Measurements from ENCODE around the gene BCL2L12. TPM values are rescaled to one million over a fixed set of nuclear protein-coding genes. Genes with fewer than 3 reads are reported as not detected.
"Not testable (repeated sequence)": the region's sequence is repeated elsewhere in the genome, so short reads cannot be mapped to it uniquely, and the experiment has no call there.

The BCL2L12 gene, protein sequence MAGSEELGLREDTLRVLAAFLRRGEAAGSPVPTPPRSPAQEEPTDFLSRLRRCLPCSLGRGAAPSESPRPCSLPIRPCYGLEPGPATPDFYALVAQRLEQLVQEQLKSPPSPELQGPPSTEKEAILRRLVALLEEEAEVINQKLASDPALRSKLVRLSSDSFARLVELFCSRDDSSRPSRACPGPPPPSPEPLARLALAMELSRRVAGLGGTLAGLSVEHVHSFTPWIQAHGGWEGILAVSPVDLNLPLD
- polyA plus RNA-seq (2013, experiment 1 of 2) = 151 TPM
- polyA plus RNA-seq (2013, experiment 2 of 2) = 154 TPM

DNA sequence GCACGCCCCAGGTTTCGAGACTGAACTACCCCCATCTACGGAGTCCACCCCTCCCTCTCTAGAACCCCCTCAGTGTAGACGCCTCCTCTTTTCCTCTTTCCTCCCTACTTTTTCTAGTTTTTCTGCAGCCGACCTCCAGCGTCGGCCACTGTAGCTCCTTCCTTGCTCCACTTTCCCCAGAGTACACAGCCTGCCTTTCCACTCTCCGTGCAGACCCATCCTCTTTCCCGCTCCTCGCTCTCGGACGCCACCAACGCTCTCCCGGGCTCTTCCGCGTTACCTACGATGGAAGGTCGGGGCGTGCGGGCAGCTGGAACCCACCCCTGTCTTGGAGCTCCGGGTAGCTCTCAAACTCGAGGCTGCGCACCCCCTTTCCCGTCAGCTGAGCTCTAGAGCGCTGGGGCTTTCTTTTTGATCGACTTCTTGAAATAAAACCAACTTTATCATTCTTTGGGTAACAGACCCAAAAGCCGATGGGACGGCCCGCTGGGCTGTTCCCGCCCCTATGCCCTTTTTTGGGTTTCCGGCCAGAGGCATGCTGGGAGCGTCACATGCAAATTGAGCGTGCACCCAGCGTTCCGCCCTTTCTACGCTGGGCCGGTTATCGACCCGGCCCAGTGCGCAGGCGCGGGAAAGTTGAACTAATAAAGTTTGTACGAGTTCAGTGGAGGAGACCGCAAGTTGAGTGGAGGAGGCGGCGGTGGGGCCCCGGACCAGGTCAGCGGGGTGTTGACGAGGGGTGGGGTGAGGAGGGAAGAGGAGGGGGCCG, at the start of gene BCL2L12, which contains the start of gene IRF3:
Gene BCL2L12, plus strand, starts transcription at position 583 of the 769 bp plus-strand sequence. CDS start 760 bp downstream, outside the sequence.
Gene IRF3, minus strand, starts transcription at position 507 of the 769 bp plus-strand sequence. CDS start 1,019 bp downstream, outside the sequence.
- H3K27ac ChIP-seq (ENCODE audit: low read depth, low read length) = peak within 1 kb of the TSS; percentile 55
- H3K9ac ChIP-seq (ENCODE audit: low read length) = peak within 1 kb of the TSS; percentile 99
- H3K18ac ChIP-seq (ENCODE audit: low read length) = peak within 1 kb of the TSS; percentile 85
- H3K4me3 ChIP-seq (ENCODE audit: low read length) = peak within 1 kb of the TSS; percentile 99
- peaks cover 20% of the 10 kb centered on the region for H3K79me1 ChIP-seq (ENCODE audit: low read length)
- H2AK5ac ChIP-seq (ENCODE audit: low read length) = peak within 1 kb of the TSS; percentile 99
- peak within 1 kb of the TSS; percentile 95 for H3K23ac ChIP-seq (ENCODE audit: low read length)
- peak; percentile 97 for DNase-seq
- H2BK120ac ChIP-seq (ENCODE audit: low read depth, low read length) = no peak within 1 kb of the TSS
- H3K4ac ChIP-seq (ENCODE audit: low read depth, low read length) = peak within 1 kb of the TSS; percentile 77
- no CpG with 5 or more reads among the region's 50 CpGs for WGBS (ENCODE audit: extremely low coverage, insufficient coverage, low lambda C conversion rate)
- no peaks in the 10 kb centered on the region for H3K27me3 ChIP-seq (ENCODE audit: insufficient read depth, low read length, poor library complexity)
- peaks cover 2% of the 10 kb centered on the region for H3K4me1 ChIP-seq (ENCODE audit: control insufficient read depth, low read depth, low read length)
- peaks cover 19% of the 10 kb centered on the region for H3K79me2 ChIP-seq (ENCODE audit: control insufficient read depth, insufficient read depth, low read length)
- H3K4me2 ChIP-seq (ENCODE audit: low read length) = peak within 1 kb of the TSS; percentile 100
- no peak within 1 kb of the TSS for H4K8ac ChIP-seq (ENCODE audit: low read depth, low read length)
- no peak within 1 kb of the TSS for H2BK15ac ChIP-seq (replicated peaks; ENCODE audit: low read depth)
- H3K56ac ChIP-seq (ENCODE audit: low read length) = peak within 1 kb of the TSS; percentile 99
- no peak within 1 kb of the TSS for H4K5ac ChIP-seq (ENCODE audit: low read length)
- H2BK5ac ChIP-seq (ENCODE audit: low read length) = peak within 1 kb of the TSS; percentile 78
- peaks cover 6% of the 10 kb centered on the region for H3K36me3 ChIP-seq (ENCODE audit: control insufficient read depth, insufficient read depth, low read length)

DNA sequence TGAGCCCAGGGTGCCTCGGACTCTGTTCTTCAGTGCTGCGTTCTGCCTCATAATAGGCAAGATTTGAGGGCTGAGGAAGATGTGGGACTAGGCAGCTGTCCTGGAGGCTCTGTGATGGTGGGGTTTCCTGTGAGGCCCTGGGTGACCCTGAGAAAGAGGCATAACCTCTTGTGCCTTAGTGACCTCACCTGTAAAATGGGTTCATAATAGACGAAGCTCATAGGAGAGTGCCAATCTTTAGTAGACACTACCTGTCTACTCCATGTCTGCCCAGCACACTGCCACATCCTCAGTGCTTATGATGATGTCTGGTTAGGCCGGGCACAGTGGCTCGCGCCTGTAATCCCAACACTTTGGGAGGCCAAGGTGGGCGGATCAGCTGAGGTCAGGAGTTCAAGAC, 49.2 kb upstream of the BCL2L12 start:
- Histone ChIP-seq H2BK15ac (replicated peaks; ENCODE audit: low read depth) (no peak overlapping the region), H3K4me3 (ENCODE audit: low read length) (no peak overlapping the region), H3K27ac (ENCODE audit: low read depth, low read length) (no peak overlapping the region), H2BK120ac (ENCODE audit: low read depth, low read length) (no peak overlapping the region), H3K4me2 (ENCODE audit: low read length) (no peak overlapping the region), H4K5ac (ENCODE audit: low read length) (no peak overlapping the region), H3K4me1 (ENCODE audit: control insufficient read depth, low read depth, low read length) (no peaks in the 10 kb centered on the region), H2BK5ac (ENCODE audit: low read length) (no peak overlapping the region), H3K4ac (ENCODE audit: low read depth, low read length) (no peak overlapping the region), H3K23ac (ENCODE audit: low read length) (no peak overlapping the region), H3K18ac (ENCODE audit: low read length) (no peak overlapping the region), H3K79me1 (ENCODE audit: low read length) (peaks cover 14% of the 10 kb centered on the region), H3K79me2 (ENCODE audit: control insufficient read depth, insufficient read depth, low read length) (peaks cover 10% of the 10 kb centered on the region), H3K27me3 (ENCODE audit: insufficient read depth, low read length, poor library complexity) (no peaks in the 10 kb centered on the region), H3K36me3 (ENCODE audit: control insufficient read depth, insufficient read depth, low read length) (peaks cover 15% of the 10 kb centered on the region), H4K8ac (ENCODE audit: low read depth, low read length) (no peak overlapping the region), H3K56ac (ENCODE audit: low read length) (no peak overlapping the region), H3K9ac (ENCODE audit: low read length) (no peak overlapping the region), H2AK5ac (ENCODE audit: low read length) (no peak overlapping the region)
- WGBS (ENCODE audit: extremely low coverage, insufficient coverage, low lambda C conversion rate) = no CpG with 5 or more reads among the region's 7 CpGs
- DNase-seq = no peak

DNA sequence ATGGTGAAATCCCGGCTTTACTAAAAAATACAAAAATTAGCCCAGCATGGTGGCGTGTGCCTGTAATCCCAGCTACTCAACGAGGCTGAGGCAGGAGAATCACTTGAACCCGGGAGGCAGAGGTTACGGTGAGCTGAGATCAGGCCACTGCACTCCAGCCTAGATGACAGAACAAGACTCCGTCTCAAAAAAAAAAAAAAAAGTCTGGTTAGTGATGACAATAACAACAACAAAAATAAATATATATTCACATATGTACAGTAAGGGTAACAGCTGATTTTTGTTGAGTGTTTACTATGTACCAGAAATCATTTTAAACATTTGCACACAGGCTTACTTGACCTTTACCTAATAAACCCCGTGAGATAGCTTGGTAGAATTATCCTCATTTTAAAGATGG, 48.8 kb upstream of the BCL2L12 start:
- no peak overlapping the region for H3K18ac ChIP-seq (ENCODE audit: low read length)

DNA sequence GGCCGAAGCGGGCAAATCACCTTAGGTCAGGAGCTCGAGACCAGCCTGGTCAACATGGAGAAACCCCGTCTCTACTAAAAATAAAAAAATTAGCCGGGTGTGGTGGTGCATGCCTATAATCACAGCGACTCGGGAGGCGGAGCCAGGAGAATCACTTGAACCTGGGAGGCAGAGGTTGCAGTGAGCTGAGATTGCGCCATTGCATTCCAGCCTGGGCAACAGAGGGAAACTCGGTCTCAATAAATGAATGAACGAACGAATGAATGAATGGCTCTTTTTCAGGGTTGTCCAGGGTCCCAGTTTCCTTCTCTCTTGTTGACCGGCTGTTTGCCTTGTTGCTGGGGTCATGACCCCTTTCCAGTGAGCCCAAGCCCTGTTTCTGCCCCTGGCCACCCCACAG, 47.9 kb upstream of the BCL2L12 start:
- not testable (repeated sequence) for H3K4me1 ChIP-seq (ENCODE audit: control insufficient read depth, low read depth, low read length); H3K9ac ChIP-seq (ENCODE audit: low read length); H3K4me2 ChIP-seq (ENCODE audit: low read length); H4K8ac ChIP-seq (ENCODE audit: low read depth, low read length); H2BK15ac ChIP-seq (replicated peaks; ENCODE audit: low read depth); H3K79me2 ChIP-seq (ENCODE audit: control insufficient read depth, insufficient read depth, low read length); H2BK120ac ChIP-seq (ENCODE audit: low read depth, low read length); H3K27ac ChIP-seq (ENCODE audit: low read depth, low read length); H3K56ac ChIP-seq (ENCODE audit: low read length); DNase-seq; H4K5ac ChIP-seq (ENCODE audit: low read length); H3K4me3 ChIP-seq (ENCODE audit: low read length); H2AK5ac ChIP-seq (ENCODE audit: low read length); H2BK5ac ChIP-seq (ENCODE audit: low read length); H3K4ac ChIP-seq (ENCODE audit: low read depth, low read length); H3K23ac ChIP-seq (ENCODE audit: low read length); H3K27me3 ChIP-seq (ENCODE audit: insufficient read depth, low read length, poor library complexity); H3K79me1 ChIP-seq (ENCODE audit: low read length); H3K18ac ChIP-seq (ENCODE audit: low read length)
- WGBS (ENCODE audit: extremely low coverage, insufficient coverage, low lambda C conversion rate) = no CpG with 5 or more reads among the region's 13 CpGs
- peaks cover 15% of the 10 kb centered on the region for H3K36me3 ChIP-seq (ENCODE audit: control insufficient read depth, insufficient read depth, low read length)

More for the DNA sequence above, 48.8 kb upstream of the BCL2L12 start:
- Histone ChIP-seq H2BK120ac (ENCODE audit: low read depth, low read length) (no peak overlapping the region), H3K4ac (ENCODE audit: low read depth, low read length) (no peak overlapping the region), H3K4me1 (ENCODE audit: control insufficient read depth, low read depth, low read length) (no peaks in the 10 kb centered on the region), H3K36me3 (ENCODE audit: control insufficient read depth, insufficient read depth, low read length) (peaks cover 15% of the 10 kb centered on the region), H2AK5ac (ENCODE audit: low read length) (no peak overlapping the region), H4K5ac (ENCODE audit: low read length) (no peak overlapping the region), H3K56ac (ENCODE audit: low read length) (no peak overlapping the region), H4K8ac (ENCODE audit: low read depth, low read length) (no peak overlapping the region), H3K27me3 (ENCODE audit: insufficient read depth, low read length, poor library complexity) (no peaks in the 10 kb centered on the region), H2BK15ac (replicated peaks; ENCODE audit: low read depth) (no peak overlapping the region), H3K4me3 (ENCODE audit: low read length) (no peak overlapping the region), H3K27ac (ENCODE audit: low read depth, low read length) (no peak overlapping the region), H3K23ac (ENCODE audit: low read length) (no peak overlapping the region), H3K79me1 (ENCODE audit: low read length) (peaks cover 14% of the 10 kb centered on the region), H3K79me2 (ENCODE audit: control insufficient read depth, insufficient read depth, low read length) (peaks cover 10% of the 10 kb centered on the region), H3K9ac (ENCODE audit: low read length) (no peak overlapping the region), H2BK5ac (ENCODE audit: low read length) (no peak overlapping the region), H3K4me2 (ENCODE audit: low read length) (no peak overlapping the region)
- WGBS (ENCODE audit: extremely low coverage, insufficient coverage, low lambda C conversion rate) = no CpG with 5 or more reads among the region's 7 CpGs
- DNase-seq = no peak

DNA sequence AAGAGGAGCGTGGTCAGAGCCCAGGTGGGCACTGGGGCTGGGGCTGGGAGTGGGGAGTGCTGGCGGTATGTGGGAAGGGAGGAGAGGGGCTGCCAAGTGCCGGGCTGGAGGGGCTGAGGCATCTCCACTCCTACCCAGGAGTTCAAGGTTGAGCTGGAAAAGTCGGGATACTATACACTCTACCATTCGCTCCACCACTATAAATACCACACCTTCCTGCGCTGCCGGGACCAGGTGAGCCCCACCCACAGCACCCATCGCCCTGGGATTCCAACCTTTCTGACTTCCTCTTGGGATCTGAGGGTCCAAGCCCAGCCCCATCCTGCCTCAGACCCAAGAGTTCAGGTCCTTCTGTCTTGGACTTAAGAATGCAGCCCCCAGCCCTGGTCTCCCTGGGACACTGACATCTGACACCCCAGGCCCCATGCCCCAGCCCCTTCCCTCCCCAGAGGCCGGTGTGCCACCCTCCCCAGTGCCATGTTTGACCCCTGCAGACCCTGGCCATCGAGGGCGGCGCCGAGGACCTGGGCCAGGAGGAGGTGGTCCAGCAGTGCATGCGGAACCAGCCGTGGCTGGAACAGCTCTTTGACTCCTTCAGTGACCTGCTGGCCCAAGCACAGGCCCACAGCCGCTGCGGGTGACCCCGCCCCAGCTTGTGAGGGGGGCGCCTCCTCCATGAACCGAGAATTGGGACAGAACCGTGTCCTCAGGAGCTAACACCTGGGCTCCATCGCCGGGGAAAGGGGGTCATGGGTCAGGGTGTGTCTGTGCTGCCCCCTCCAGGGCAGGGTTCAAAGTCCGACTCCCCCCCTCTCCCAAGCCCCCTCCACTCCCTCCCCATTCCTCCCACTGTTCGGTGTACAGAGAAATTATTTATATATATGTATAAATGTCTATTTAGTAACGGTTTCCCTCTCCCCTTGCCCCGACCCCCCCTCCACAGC, 40.5 kb upstream of the BCL2L12 start:
- Histone ChIP-seq H3K4me2 (ENCODE audit: low read length) (no peak overlapping the region), H4K8ac (ENCODE audit: low read depth, low read length) (no peak overlapping the region), H3K23ac (ENCODE audit: low read length) (no peak overlapping the region), H3K27ac (ENCODE audit: low read depth, low read length) (no peak overlapping the region), H3K18ac (ENCODE audit: low read length) (no peak overlapping the region), H2BK5ac (ENCODE audit: low read length) (no peak overlapping the region), H2AK5ac (ENCODE audit: low read length) (no peak overlapping the region), H3K79me1 (ENCODE audit: low read length) (no peaks in the 10 kb centered on the region), H2BK15ac (replicated peaks; ENCODE audit: low read depth) (no peak overlapping the region), H2BK120ac (ENCODE audit: low read depth, low read length) (no peak overlapping the region), H3K4me1 (ENCODE audit: control insufficient read depth, low read depth, low read length) (no peaks in the 10 kb centered on the region), H4K5ac (ENCODE audit: low read length) (no peak overlapping the region), H3K9ac (ENCODE audit: low read length) (no peak overlapping the region), H3K27me3 (ENCODE audit: insufficient read depth, low read length, poor library complexity) (no peaks in the 10 kb centered on the region), H3K4me3 (ENCODE audit: low read length) (no peak overlapping the region), H3K4ac (ENCODE audit: low read depth, low read length) (no peak overlapping the region), H3K79me2 (ENCODE audit: control insufficient read depth, insufficient read depth, low read length) (no peaks in the 10 kb centered on the region), H3K56ac (ENCODE audit: low read length) (no peak overlapping the region), H3K36me3 (ENCODE audit: control insufficient read depth, insufficient read depth, low read length) (peaks cover 2% of the 10 kb centered on the region)
- no peak for DNase-seq
- no CpG with 5 or more reads among the region's 27 CpGs for WGBS (ENCODE audit: extremely low coverage, insufficient coverage, low lambda C conversion rate)
